Measurements from ENCODE around the gene THADA.

The THADA gene

DNA sequence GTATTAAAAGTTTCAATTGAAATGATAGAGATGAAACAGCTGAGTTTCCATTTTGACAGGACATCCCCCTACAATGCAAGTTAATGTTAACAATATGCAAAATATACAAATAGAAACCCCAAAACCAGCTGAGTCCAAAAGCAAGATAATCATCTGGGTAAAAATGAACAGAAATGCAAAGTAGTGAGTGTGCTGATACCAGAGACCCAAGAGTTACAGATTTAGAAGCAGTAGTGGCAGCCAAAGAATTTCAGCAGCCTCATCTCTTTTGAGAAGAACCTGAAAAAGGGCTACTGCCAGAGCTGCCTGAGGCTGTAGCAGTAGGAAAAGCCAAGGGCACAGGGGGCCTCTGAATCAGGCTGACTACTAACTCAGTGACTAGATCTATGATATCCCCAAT lies 82.6 kb downstream of the THADA start:
- Mint-ChIP-seq H3K4me1 (ENCODE audit: low read depth) (peaks cover 31% of the 10 kb centered on the region), H3K27me3 (no peaks in the 10 kb centered on the region), H3K9me3 (ENCODE audit: low read depth) (no peaks in the 10 kb centered on the region), H3K4me3 (no peak overlapping the region), H3K36me3 (peaks cover 18% of the 10 kb centered on the region), H3K27ac (no peak overlapping the region)

- H3K4me3 Mint-ChIP-seq = no peak overlapping the region
- H3K27me3 Mint-ChIP-seq = no peaks in the 10 kb centered on the region
- H3K27ac Mint-ChIP-seq = no peak overlapping the region
- peaks cover 37% of the 10 kb centered on the region for H3K4me1 Mint-ChIP-seq (ENCODE audit: low read depth)
- H3K9me3 Mint-ChIP-seq (ENCODE audit: low read depth) = no peaks in the 10 kb centered on the region
- H3K36me3 Mint-ChIP-seq = peaks cover 24% of the 10 kb centered on the region
Observed at GRCh38 chr2:43511199-43511598, 84.6 kb downstream of the THADA start.

DNA sequence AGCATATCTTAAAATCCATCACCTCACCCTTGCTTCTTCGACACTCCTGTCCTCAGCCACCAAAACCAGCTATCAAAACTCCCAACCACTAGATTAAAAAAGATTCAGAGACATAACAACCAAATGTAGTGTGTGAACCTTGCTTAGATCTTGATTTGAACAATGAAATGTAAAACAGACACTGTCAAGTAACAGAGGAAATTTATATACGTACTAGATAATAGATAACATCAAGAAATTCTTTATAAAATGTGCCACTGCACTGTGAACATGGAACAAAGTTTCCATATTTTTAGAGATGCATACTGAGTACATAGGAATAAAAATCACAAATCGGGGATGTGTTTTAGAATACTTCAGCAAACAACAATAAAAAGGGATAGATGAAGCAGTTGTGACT lies 86.0 kb downstream of the THADA start:
- Mint-ChIP-seq H3K9me3 (ENCODE audit: low read depth) (no peaks in the 10 kb centered on the region), H3K4me3 (peak overlapping the region; percentile 8), H3K27ac (peak overlapping the region; percentile 41), H3K27me3 (no peaks in the 10 kb centered on the region), H3K4me1 (ENCODE audit: low read depth) (peaks cover 30% of the 10 kb centered on the region), H3K36me3 (peaks cover 26% of the 10 kb centered on the region)

- H3K9me3 Mint-ChIP-seq (ENCODE audit: low read depth) = no peaks in the 10 kb centered on the region
- H3K4me1 Mint-ChIP-seq (ENCODE audit: low read depth) = peaks cover 30% of the 10 kb centered on the region
- peaks cover 26% of the 10 kb centered on the region for H3K36me3 Mint-ChIP-seq
- H3K4me3 Mint-ChIP-seq = peak overlapping the region; percentile 33
- H3K27ac Mint-ChIP-seq = peak overlapping the region; percentile 81
- no peaks in the 10 kb centered on the region for H3K27me3 Mint-ChIP-seq
Observed at GRCh38 chr2:43508209-43508608, 87.6 kb downstream of the THADA start.

DNA sequence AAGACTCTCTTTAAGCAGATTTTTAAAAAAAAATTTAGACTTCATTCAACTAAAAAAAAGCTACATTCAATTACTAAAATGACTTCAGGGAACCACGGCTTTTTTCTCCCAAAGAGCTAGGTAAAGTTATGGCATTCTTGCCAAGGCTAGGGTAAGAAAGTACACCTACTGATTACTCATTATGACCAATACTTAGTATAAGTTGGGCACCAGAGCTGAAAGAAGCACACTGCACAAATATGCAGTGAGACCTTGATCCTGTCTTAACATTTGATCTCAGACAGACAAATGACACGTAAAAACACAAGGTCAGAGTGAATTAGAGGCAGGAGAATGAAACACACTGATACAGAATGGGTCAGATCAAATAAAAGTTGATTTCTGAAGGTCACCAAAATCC lies 88.7 kb downstream of the THADA start:
- Mint-ChIP-seq H3K27me3 (no peaks in the 10 kb centered on the region), H3K4me3 (no peak overlapping the region), H3K36me3 (peaks cover 22% of the 10 kb centered on the region), H3K27ac (peak overlapping the region; percentile 81), H3K4me1 (ENCODE audit: low read depth) (peaks cover 30% of the 10 kb centered on the region), H3K9me3 (ENCODE audit: low read depth) (no peaks in the 10 kb centered on the region)

DNA sequence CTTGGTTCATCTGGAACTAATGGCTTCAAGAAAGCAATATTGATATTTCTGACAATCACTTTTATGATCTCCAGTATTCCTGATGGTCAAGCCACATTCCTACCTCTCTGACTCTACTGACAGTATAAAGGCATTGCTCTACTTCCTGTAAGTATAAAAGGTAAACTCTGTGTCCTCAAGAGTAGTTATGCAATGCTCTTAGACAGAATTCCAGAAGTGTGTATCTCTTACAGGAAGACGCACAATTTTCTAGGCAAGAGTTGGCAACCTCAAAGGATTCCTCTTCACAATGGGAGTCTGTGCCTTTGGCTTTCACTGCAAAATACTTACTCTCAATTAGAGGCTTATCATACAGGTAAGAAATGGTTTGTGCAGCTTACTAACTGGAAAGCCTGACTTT lies 100.1 kb downstream of the THADA start:
- Mint-ChIP-seq H3K9me3 (ENCODE audit: low read depth) (no peaks in the 10 kb centered on the region), H3K27ac (no peak overlapping the region), H3K4me1 (ENCODE audit: low read depth) (no peaks in the 10 kb centered on the region), H3K4me3 (no peak overlapping the region), H3K36me3 (peaks cover 31% of the 10 kb centered on the region), H3K27me3 (no peaks in the 10 kb centered on the region)

- Mint-ChIP-seq H3K27ac (no peak overlapping the region), H3K27me3 (no peaks in the 10 kb centered on the region), H3K36me3 (peaks cover 30% of the 10 kb centered on the region), H3K4me1 (ENCODE audit: low read depth) (no peaks in the 10 kb centered on the region), H3K9me3 (ENCODE audit: low read depth) (no peaks in the 10 kb centered on the region), H3K4me3 (no peak overlapping the region)
Observed at GRCh38 chr2:43493954-43494353, 101.9 kb downstream of the THADA start.

- Mint-ChIP-seq H3K27ac (no peak overlapping the region), H3K9me3 (ENCODE audit: low read depth) (no peaks in the 10 kb centered on the region), H3K4me3 (no peak overlapping the region), H3K36me3 (peaks cover 12% of the 10 kb centered on the region), H3K4me1 (ENCODE audit: low read depth) (no peaks in the 10 kb centered on the region), H3K27me3 (no peaks in the 10 kb centered on the region)
Observed at GRCh38 chr2:43491065-43491639, 104.7 kb downstream of the THADA start.

DNA sequence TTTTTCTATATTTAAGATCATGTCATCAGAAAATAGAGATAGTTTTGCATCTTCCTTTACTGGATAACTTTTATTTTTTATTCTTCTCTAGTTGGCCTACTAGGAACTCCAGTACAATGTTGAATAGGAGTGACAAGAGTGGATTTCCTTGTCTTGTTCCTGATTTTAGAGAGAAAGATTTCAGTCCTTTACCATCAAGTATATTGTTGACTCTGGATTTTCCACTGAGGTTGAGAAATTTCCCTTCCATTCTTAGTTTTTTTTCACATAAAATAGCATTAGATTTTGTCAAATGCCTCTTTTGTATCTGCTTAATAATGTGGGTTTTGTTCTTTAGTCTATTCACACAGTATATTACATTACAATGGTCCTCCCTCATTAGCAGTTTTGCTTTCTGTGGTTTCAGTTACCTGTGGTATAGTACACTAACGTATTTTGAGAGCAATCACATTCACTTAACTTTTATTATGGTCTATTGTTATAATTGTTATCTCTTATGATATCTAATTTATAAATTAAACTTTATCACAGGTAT lies 105.5 kb downstream of the THADA start:
- peaks cover 6% of the 10 kb centered on the region for H3K36me3 Mint-ChIP-seq
- H3K4me1 Mint-ChIP-seq (ENCODE audit: low read depth) = no peaks in the 10 kb centered on the region
- H3K9me3 Mint-ChIP-seq (ENCODE audit: low read depth) = no peaks in the 10 kb centered on the region
- H3K27me3 Mint-ChIP-seq = no peaks in the 10 kb centered on the region
- no peak overlapping the region for H3K4me3 Mint-ChIP-seq
- H3K27ac Mint-ChIP-seq = no peak overlapping the region

- Mint-ChIP-seq H3K9me3 (ENCODE audit: low read depth) (no peaks in the 10 kb centered on the region), H3K27ac (no peak overlapping the region), H3K4me1 (ENCODE audit: low read depth) (peaks cover 3% of the 10 kb centered on the region), H3K36me3 (peaks cover 5% of the 10 kb centered on the region), H3K27me3 (no peaks in the 10 kb centered on the region), H3K4me3 (no peak overlapping the region)
Observed at GRCh38 chr2:43488737-43489136, 107.1 kb downstream of the THADA start.

GRCh38 chr2:43486603-43487002 lies 109.2 kb downstream of the THADA start:
- no peaks in the 10 kb centered on the region for H3K27me3 Mint-ChIP-seq

GRCh38 chr2:43484323-43484930 lies 111.4 kb downstream of the THADA start:
- no peaks in the 10 kb centered on the region for H3K9me3 Mint-ChIP-seq (ENCODE audit: low read depth)

More at GRCh38 chr2:43486603-43487002, 109.2 kb downstream of the THADA start:
- Mint-ChIP-seq H3K27ac (peak overlapping the region; percentile 25), H3K9me3 (ENCODE audit: low read depth) (no peaks in the 10 kb centered on the region), H3K4me1 (ENCODE audit: low read depth) (peaks cover 3% of the 10 kb centered on the region), H3K36me3 (peaks cover 2% of the 10 kb centered on the region), H3K4me3 (no peak overlapping the region)

DNA sequence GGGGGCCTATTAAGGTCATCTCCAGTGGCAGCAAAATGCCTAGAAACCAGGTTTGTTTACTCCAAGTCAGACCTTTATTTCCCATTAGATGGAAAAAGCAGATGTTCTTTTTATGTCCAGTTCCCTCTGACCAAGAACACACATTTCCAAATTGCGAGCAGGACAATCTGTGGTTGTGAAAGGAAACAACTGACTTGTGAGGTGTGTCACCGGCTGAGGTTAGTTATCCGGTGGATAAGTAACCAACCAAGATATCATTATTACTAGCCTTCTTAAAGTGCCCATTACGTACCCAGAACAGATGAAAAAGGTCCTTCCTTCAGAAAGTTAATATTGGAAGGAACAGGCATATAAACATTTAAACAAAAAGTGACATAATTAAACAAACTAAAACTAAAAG lies 112.9 kb downstream of the THADA start:
- Mint-ChIP-seq H3K27me3 (no peaks in the 10 kb centered on the region), H3K4me3 (no peak overlapping the region), H3K27ac (no peak overlapping the region)

More at GRCh38 chr2:43484323-43484930, 111.4 kb downstream of the THADA start:
- Mint-ChIP-seq H3K36me3 (peaks cover 10% of the 10 kb centered on the region), H3K4me3 (no peak overlapping the region), H3K27me3 (no peaks in the 10 kb centered on the region), H3K4me1 (ENCODE audit: low read depth) (peaks cover 3% of the 10 kb centered on the region), H3K27ac (no peak overlapping the region)

DNA sequence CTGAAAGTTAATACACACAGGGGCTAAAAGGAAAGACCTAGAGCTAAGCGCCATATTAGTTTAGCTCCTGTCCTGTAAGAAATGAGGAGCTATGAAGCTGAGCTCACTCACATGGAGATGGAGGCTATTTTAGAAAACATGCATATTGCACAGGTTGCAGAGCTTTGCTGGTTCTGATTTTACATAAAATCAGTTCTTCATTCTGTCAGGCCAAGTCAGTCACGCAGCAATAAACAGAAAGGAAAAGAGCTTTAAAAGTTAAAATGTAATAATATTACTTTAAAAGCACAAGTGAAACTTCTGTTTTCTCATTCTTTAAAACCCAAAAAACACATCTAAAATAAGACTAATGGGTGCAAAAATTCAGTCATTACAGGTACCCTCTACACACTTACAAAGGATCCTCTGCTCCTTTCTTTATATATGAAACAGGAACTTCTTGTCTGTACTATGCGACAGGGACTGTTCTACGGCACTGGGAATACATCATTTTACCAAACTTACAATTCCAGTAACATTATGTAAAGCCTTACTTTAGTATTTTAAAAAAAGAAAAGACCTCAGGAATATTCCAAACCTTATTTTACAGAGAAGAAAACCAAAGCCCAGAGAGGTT lies 113.8 kb downstream of the THADA start:
- Mint-ChIP-seq H3K4me1 (ENCODE audit: low read depth) (peaks cover 3% of the 10 kb centered on the region), H3K27me3 (no peaks in the 10 kb centered on the region), H3K36me3 (peaks cover 16% of the 10 kb centered on the region), H3K27ac (no peak overlapping the region), H3K9me3 (ENCODE audit: low read depth) (no peaks in the 10 kb centered on the region), H3K4me3 (no peak overlapping the region)

More for the DNA sequence above, 112.9 kb downstream of the THADA start:
- Mint-ChIP-seq H3K36me3 (peaks cover 12% of the 10 kb centered on the region), H3K4me1 (ENCODE audit: low read depth) (peaks cover 3% of the 10 kb centered on the region), H3K9me3 (ENCODE audit: low read depth) (no peaks in the 10 kb centered on the region)

DNA sequence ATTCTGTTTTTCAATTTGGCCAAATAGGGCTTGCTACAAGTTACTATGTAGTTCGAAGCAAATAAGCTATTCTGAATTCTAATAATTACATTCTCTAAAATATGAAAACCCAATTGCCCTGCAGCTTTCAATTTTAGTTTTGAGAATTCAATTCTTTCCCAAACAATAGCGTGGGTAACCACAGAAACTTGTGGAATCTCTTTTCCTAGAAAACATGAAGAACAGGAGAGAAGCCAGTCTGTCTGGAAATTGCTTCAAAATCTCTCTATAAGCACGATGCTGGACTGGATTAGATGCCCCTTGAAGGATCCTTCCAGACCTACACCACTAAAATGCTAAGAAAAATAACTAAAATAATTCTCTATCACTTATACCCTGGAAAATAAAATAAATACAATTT lies 115.0 kb downstream of the THADA start:
- Mint-ChIP-seq H3K9me3 (ENCODE audit: low read depth) (no peaks in the 10 kb centered on the region), H3K4me1 (ENCODE audit: low read depth) (peaks cover 3% of the 10 kb centered on the region), H3K36me3 (peaks cover 22% of the 10 kb centered on the region), H3K27me3 (no peaks in the 10 kb centered on the region), H3K4me3 (no peak overlapping the region), H3K27ac (no peak overlapping the region)

Data from activated naive CD8-positive, alpha-beta T cell (primary cell).